WTC11 (cell line): Measurements from ENCODE around the gene CHDH. TPM values are rescaled to one million over a fixed set of nuclear protein-coding genes. Genes with fewer than 3 reads are reported as not detected.

Experiments used
- ATAC-seq: fragments of 200-7000 bp; cut with Tn5 transposase; 2 replicates; pipeline ENCODE4 v1.10.0; 2021; ENCODE audit warnings: mild to moderate bottlenecking, moderate library complexity
- CTCF ChIA-PET: fragments of 300-600 bp; sonication (Branson Sonifier 250); formaldehyde crosslinking; loops from one replicate; lab custom pipeline; 2021; ENCODE audit warnings: antibody characterized with exemption; lab: Charles Lee
- POLR2A ChIA-PET: fragments of 350-600 bp; sonication (Branson Sonifier 250); formaldehyde crosslinking; loops from one replicate; lab custom pipeline; 2021; ENCODE audit warnings: antibody characterized with exemption; lab: Charles Lee
- DNase-seq: peaks from one replicate; pipeline ENCODE4 v3.0.0; 2021; ENCODE audit warnings: low spot score
- H3K27ac Mint-ChIP-seq: 2 replicates; pipeline ENCODE4 v1.8.0; 2021; ENCODE audit warnings: mixed read lengths
- H3K27me3 Mint-ChIP-seq: 2 replicates; pipeline ENCODE4 v1.8.0; 2021; ENCODE audit warnings: low read depth, mild to moderate bottlenecking, moderate library complexity, mixed read lengths
- H3K36me3 Mint-ChIP-seq: 2 replicates; pipeline ENCODE4 v1.8.0; 2021; ENCODE audit warnings: mixed read lengths
- H3K4me1 Mint-ChIP-seq: 2 replicates; pipeline ENCODE4 v1.8.0; 2022; ENCODE audit warnings: mixed read lengths
- H3K4me3 Mint-ChIP-seq: 2 replicates; pipeline ENCODE4 v1.8.0; 2021; ENCODE audit warnings: mild to moderate bottlenecking, moderate library complexity, mixed read lengths
- H3K9me3 Mint-ChIP-seq: 2 replicates; pipeline ENCODE4 v1.8.0; 2021; ENCODE audit warnings: mixed read lengths
- AR ChIP-seq: fragments of 250-450 bp; sonication (Bioruptor Pico); IDR thresholded peaks from 2 replicates; pipeline ENCODE4 v1.9.0; 2021; ENCODE audit warnings: mild to moderate bottlenecking
- E2F4 ChIP-seq: sonication (generic); formaldehyde crosslinking; IDR thresholded peaks from 2 replicates; pipeline ENCODE4 v1.8.1; 2022; ENCODE audit warnings: low read depth, mild to moderate bottlenecking, moderate library complexity, missing genetic modification reagents, borderline replicate concordance
- ELF4 ChIP-seq: sonication (generic); formaldehyde crosslinking; IDR thresholded peaks from 2 replicates; pipeline ENCODE4 v1.8.1; 2022; ENCODE audit warnings: low read depth, mild to moderate bottlenecking, moderate library complexity, missing genetic modification reagents
- GRHL2 ChIP-seq: fragments of 250-450 bp; sonication (Bioruptor Pico); IDR thresholded peaks from 2 replicates; pipeline ENCODE4 v1.8.0; 2022; ENCODE audit warnings: mild to moderate bottlenecking, moderate library complexity; ENCODE audit not compliant: insufficient replicate concordance, severe bottlenecking
- GTF2I ChIP-seq: fragments of 250-450 bp; sonication (Bioruptor Pico); conservative IDR thresholded peaks from 2 replicates; pipeline ENCODE4 v1.4.0; 2021; ENCODE audit warnings: mild to moderate bottlenecking
- HMGA2 ChIP-seq: fragments of 250-450 bp; sonication (Bioruptor Pico); IDR thresholded peaks from 2 replicates; pipeline ENCODE4 v1.4.0; 2021; ENCODE audit warnings: mild to moderate bottlenecking, moderate library complexity
- JUN ChIP-seq: sonication (generic); formaldehyde crosslinking; IDR thresholded peaks from 2 replicates; pipeline ENCODE4 v1.8.0; 2023; ENCODE audit warnings: mild to moderate bottlenecking, missing genetic modification reagents
- KAT7 ChIP-seq: sonication (generic); formaldehyde crosslinking; IDR thresholded peaks from 2 replicates; pipeline ENCODE4 v1.8.1; 2023; ENCODE audit warnings: missing genetic modification reagents, mild to moderate bottlenecking, borderline replicate concordance
- NFE2L1 ChIP-seq: sonication (generic); formaldehyde crosslinking; IDR thresholded peaks from 2 replicates; pipeline ENCODE4 v1.8.1; 2023; ENCODE audit warnings: missing genetic modification reagents
- PRDM15 ChIP-seq: sonication (generic); formaldehyde crosslinking; IDR thresholded peaks from 2 replicates; pipeline ENCODE4 v1.8.0; 2022; ENCODE audit warnings: missing genetic modification reagents
- SMAD4 ChIP-seq: sonication (generic); formaldehyde crosslinking; IDR thresholded peaks from 2 replicates; pipeline ENCODE4 v1.8.0; 2022; ENCODE audit warnings: mild to moderate bottlenecking, missing genetic modification reagents
- ZNF219 ChIP-seq: sonication (generic); formaldehyde crosslinking; IDR thresholded peaks from 2 replicates; pipeline ENCODE4 v1.8.0; 2023; ENCODE audit warnings: missing genetic modification reagents, mild to moderate bottlenecking, borderline replicate concordance
- ZNF263 ChIP-seq: sonication (generic); formaldehyde crosslinking; IDR thresholded peaks from 2 replicates; pipeline ENCODE4 v1.8.1; 2022; ENCODE audit warnings: low read depth, mild to moderate bottlenecking, moderate library complexity, missing genetic modification reagents
- ZNF416 ChIP-seq: fragments of 250-450 bp; sonication (Bioruptor Pico); IDR thresholded peaks from 2 replicates; pipeline ENCODE4 v1.9.0; 2021; ENCODE audit warnings: mild to moderate bottlenecking, inconsistent platforms
- ZNF423 ChIP-seq: fragments of 250-450 bp; sonication (Bioruptor Pico); IDR thresholded peaks from 2 replicates; pipeline ENCODE4 v2.1.2; 2022; ENCODE audit warnings: mild to moderate bottlenecking, moderate library complexity
- ZNF671 ChIP-seq: fragments of 250-450 bp; sonication (Bioruptor Pico); IDR thresholded peaks from 2 replicates; pipeline ENCODE4 v1.8.0; 2021; ENCODE audit warnings: mild to moderate bottlenecking
- total RNA-seq: library from RNA; stranded (reverse); gene quantifications from 3 replicates; pipeline ENCODE4 v1.2.3, GENCODE V29; 2021
- TF ChIP-seq, protein P1 (sequence below): fragments of 250-450 bp; sonication (Bioruptor Pico); IDR thresholded peaks from 2 replicates; pipeline ENCODE4 v1.8.0; 2021; ENCODE audit warnings: mild to moderate bottlenecking
- TF ChIP-seq, protein P2 (sequence below): sonication (generic); formaldehyde crosslinking; conservative IDR thresholded peaks from 2 replicates; pipeline ENCODE4 v1.8.1; 2022; ENCODE audit warnings: mild to moderate bottlenecking, missing genetic modification reagents

Gene CHDH
- total RNA-seq, 1 experiment from 2014 or later: 11.7 TPM

GRCh38 chr3:53809764-53810400 lies 36.3 kb downstream of the CHDH start:
- TF ChIP-seq JUN (CRISPR knock-in tag) (no peak), ZNF416 (CRISPR knock-in tag) (no peak), GTF2I (no peak), GRHL2 (no peak), ZNF263 (no peak), E2F4 (no peak), NFE2L1 (CRISPR knock-in tag) (no peak), ZNF671 (CRISPR knock-in tag) (no peak), ELF4 (CRISPR knock-in tag) (no peak), HMGA2 (CRISPR knock-in tag) (no peak), KAT7 (CRISPR knock-in tag) (no peak), SMAD4 (no peak), ZNF423 (CRISPR knock-in tag) (no peak), PRDM15 (CRISPR knock-in tag) (no peak), AR (CRISPR knock-in tag) (no peak), ZNF219 (no peak)
- TF ChIP-seq, protein P1, sequence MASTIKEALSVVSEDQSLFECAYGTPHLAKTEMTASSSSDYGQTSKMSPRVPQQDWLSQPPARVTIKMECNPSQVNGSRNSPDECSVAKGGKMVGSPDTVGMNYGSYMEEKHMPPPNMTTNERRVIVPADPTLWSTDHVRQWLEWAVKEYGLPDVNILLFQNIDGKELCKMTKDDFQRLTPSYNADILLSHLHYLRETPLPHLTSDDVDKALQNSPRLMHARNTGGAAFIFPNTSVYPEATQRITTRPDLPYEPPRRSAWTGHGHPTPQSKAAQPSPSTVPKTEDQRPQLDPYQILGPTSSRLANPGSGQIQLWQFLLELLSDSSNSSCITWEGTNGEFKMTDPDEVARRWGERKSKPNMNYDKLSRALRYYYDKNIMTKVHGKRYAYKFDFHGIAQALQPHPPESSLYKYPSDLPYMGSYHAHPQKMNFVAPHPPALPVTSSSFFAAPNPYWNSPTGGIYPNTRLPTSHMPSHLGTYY (CRISPR knock-in tag): no peak
- TF ChIP-seq, protein P2, sequence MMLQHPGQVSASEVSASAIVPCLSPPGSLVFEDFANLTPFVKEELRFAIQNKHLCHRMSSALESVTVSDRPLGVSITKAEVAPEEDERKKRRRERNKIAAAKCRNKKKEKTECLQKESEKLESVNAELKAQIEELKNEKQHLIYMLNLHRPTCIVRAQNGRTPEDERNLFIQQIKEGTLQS (CRISPR knock-in tag): no peak
- TF ChIP-seq, all 79 proteins: peak for 0
- H3K36me3 Mint-ChIP-seq: no peaks in the 10 kb centered on the region
- H3K9me3 Mint-ChIP-seq: no peaks in the 10 kb centered on the region
- ATAC-seq (no peak), DNase-seq (no peak)
- no peak overlapping the region for H3K4me3 Mint-ChIP-seq
- no peak overlapping the region for H3K27ac Mint-ChIP-seq
- peaks cover 5% of the 10 kb centered on the region; the same call in 1 of the 2 replicates for H3K4me1 Mint-ChIP-seq
- POLR2A ChIA-PET: interaction anchor here (0.7 kb wide), 2 partner anchors 12 to 13 kb away, joined by 3 to 7 read pairs; no protein-coding TSS in a partner anchor
- CTCF ChIA-PET: interaction anchor here (2.1 kb wide), 1 partner anchor 99 kb away, joined by 6 read pairs; no protein-coding TSS in a partner anchor
- H3K27me3 Mint-ChIP-seq: no peaks in the 10 kb centered on the region
